ENCODE results near the gene DBH.

DBH gene

GRCh38 chr9:133665535-133665934, 29.4 kb downstream of the DBH start:
- H3K4me3 ChIP-seq (ENCODE audit: low read depth, low read length), result no peak overlapping the region
- TF ChIP-seq, protein P1, sequence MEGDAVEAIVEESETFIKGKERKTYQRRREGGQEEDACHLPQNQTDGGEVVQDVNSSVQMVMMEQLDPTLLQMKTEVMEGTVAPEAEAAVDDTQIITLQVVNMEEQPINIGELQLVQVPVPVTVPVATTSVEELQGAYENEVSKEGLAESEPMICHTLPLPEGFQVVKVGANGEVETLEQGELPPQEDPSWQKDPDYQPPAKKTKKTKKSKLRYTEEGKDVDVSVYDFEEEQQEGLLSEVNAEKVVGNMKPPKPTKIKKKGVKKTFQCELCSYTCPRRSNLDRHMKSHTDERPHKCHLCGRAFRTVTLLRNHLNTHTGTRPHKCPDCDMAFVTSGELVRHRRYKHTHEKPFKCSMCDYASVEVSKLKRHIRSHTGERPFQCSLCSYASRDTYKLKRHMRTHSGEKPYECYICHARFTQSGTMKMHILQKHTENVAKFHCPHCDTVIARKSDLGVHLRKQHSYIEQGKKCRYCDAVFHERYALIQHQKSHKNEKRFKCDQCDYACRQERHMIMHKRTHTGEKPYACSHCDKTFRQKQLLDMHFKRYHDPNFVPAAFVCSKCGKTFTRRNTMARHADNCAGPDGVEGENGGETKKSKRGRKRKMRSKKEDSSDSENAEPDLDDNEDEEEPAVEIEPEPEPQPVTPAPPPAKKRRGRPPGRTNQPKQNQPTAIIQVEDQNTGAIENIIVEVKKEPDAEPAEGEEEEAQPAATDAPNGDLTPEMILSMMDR (IDR thresholded peaks at IDR 0.05; ENCODE audit: borderline replicate concordance, insufficient read depth, low read depth, low read length), result no peak

- H3K4me3 ChIP-seq (ENCODE audit: low read depth, low read length), result no peak overlapping the region
- TF ChIP-seq, protein P1 (IDR thresholded peaks at IDR 0.05; ENCODE audit: borderline replicate concordance, insufficient read depth, low read depth, low read length), result no peak
These were observed 30.2 kb downstream of the DBH start for GRCh38 chr9:133666387-133666786.

GRCh38 chr9:133666845-133667244, 30.7 kb downstream of the DBH start:
- H3K4me3 ChIP-seq (ENCODE audit: low read depth, low read length), result no peak overlapping the region
- TF ChIP-seq, protein P1 (IDR thresholded peaks at IDR 0.05; ENCODE audit: borderline replicate concordance, insufficient read depth, low read depth, low read length), result no peak

- H3K4me3 ChIP-seq (ENCODE audit: low read depth, low read length), result no peak overlapping the region
- TF ChIP-seq, protein P1 (IDR thresholded peaks at IDR 0.05; ENCODE audit: borderline replicate concordance, insufficient read depth, low read depth, low read length), result no peak
These were observed 31.7 kb downstream of the DBH start for GRCh38 chr9:133667759-133668450.

DNA sequence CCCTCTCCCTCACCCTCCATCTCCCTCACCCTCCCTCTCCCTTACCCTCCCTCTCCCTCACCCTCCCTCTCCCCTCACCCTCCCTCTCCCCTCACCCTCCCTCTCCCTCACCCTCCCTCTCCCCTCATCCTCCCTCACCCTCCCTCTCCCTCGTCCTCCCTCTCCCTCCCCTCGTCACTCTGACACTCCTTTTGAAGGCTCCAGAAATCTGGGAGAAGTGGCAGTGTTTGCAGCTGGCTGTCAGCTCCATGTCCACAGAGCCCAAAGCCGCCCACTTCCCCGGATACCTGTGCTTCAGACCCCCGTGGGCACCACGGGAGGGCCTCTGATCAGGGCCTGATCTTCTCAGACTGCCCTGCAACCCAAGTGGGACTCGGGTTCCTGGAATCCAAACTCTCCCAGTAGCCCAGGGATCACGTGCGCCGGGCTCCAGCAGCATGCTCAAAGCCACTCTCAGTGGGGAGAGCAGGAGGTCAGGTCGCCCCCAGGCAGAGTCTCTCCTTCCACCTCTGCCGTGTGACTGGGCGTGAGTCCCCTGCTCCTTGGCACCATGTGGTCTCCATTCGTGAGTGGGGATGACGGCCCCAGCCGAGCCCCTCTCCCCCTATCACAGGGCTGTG, 33.1 kb downstream of the DBH start:
- H3K4me3 ChIP-seq (ENCODE audit: low read depth, low read length), result no peak overlapping the region
- TF ChIP-seq, protein P1 (IDR thresholded peaks at IDR 0.05; ENCODE audit: borderline replicate concordance, insufficient read depth, low read depth, low read length), result no peak

GRCh38 chr9:133670466-133670865, 34.3 kb downstream of the DBH start:
- no peak overlapping the region for H3K4me3 ChIP-seq (ENCODE audit: low read depth, low read length)
- TF ChIP-seq, protein P1 (IDR thresholded peaks at IDR 0.05; ENCODE audit: borderline replicate concordance, insufficient read depth, low read depth, low read length), result no peak

DNA sequence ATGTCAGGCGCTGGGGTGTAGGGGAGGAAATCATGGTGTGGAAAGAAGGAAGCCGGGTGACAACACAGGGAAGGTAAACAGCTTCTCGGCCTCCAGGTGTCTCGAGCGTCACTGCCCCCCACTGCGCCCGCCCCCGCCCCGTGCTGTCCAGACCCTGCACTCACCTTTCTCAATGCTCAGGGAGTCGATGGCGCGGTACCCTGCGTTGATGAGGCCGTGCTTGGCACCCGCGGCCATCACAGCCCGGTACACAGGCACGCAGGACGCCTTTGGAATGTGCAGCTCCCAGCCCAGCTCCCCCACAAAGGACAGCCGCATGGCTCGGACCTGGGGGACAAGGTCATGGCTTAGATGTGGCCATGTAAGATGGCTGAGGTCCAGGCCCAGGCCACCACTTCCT, 35.2 kb downstream of the DBH start:
- TF ChIP-seq, protein P1 (IDR thresholded peaks at IDR 0.05; ENCODE audit: borderline replicate concordance, insufficient read depth, low read depth, low read length), result no peak
- no peak overlapping the region for H3K4me3 ChIP-seq (ENCODE audit: low read depth, low read length)
